Tibial artery (tissue), 4 donors: ENCODE measurements around the gene TSPO.

ENCODE experiments used
- DNase-seq, 2 donors: peaks; one replicate each; pipeline ENCODE4 v3.0.0-alpha.2; 2019
- H3K27ac ChIP-seq, 2 donors: fragments of 200-600 bp; sonication (generic) in 1 of 2; 1 replicate in 1 of 2; 2 replicates in 1 of 2; pipeline ENCODE4 v1.5.1; 2018 to 2019; ENCODE audit warnings: mild to moderate bottlenecking in 1 of 2
- H3K27me3 ChIP-seq, 2 donors: fragments of 200-600 bp; sonication (generic) in 1 of 2; one replicate each; pipeline versions ENCODE4 v1.5.1 to v1.6.0; 2016 to 2019
- H3K36me3 ChIP-seq, 3 donors: fragments of 200-600 bp; sonication (generic) in 2 of 3; one replicate each; pipeline ENCODE4 v1.5.1; 2016 to 2019; ENCODE audit warnings: mild to moderate bottlenecking in 2 of 3
- H3K4me1 ChIP-seq, 4 donors: fragments of 200-600 bp; sonication (generic) in 2 of 4; 1 replicate in 3 of 4; 2 replicates in 1 of 4; pipeline ENCODE4 v1.5.1; 2016 to 2019
- H3K4me3 ChIP-seq, 2 donors: fragments of 200-600 bp; sonication (generic) in 1 of 2; 1 replicate in 1 of 2; 2 replicates in 1 of 2; pipeline ENCODE4 v1.5.1; 2018 to 2019; ENCODE audit warnings: mild to moderate bottlenecking in 2 of 2
- H3K9me3 ChIP-seq, 3 donors: fragments of 200-600 bp; sonication (generic) in 1 of 3; one replicate each; pipeline ENCODE4 v1.5.1; 2016 to 2019
- CTCF ChIP-seq, 2 experiments: fragments of 200-600 bp in 1 of 2; fragments of 450-650 bp in 1 of 2; IDR thresholded peaks; one replicate each; pipeline ENCODE4 v1.5.1; 2017 to 2019; ENCODE audit warnings: antibody characterized with exemption in 2 of 2, mild to moderate bottlenecking in 1 of 2, moderate library complexity in 1 of 2
- intact Hi-C: fragments of 100-400 bp; cut with DNase I; formaldehyde crosslinking; loops from one replicate; pipeline ENCODE4 v1.15.0; 2023; ENCODE audit warnings: low total_unique reads

The TSPO gene

GRCh38 chr22:43210631-43211515, 59.5 kb downstream of the TSPO start:
- no peak for TF ChIP-seq CTCF (IDR thresholded peaks at IDR 0.05)
- intact Hi-C loops = no loop called here
- Histone ChIP-seq H3K4me1 (no peaks in the 10 kb centered on the region), H3K36me3 (no peaks in the 10 kb centered on the region), H3K9me3 (no peaks in the 10 kb centered on the region), H3K4me3 (no peak overlapping the region), H3K27me3 (peaks cover 0 to 33% of the 10 kb centered on the region in 2 donors), H3K27ac (no peak overlapping the region)
- DNase-seq = no peak

GRCh38 chr22:43211941-43212433, 60.6 kb downstream of the TSPO start:
- DNase-seq = no peak
- intact Hi-C loops = no loop called here
- Histone ChIP-seq H3K9me3 (no peaks in the 10 kb centered on the region), H3K27me3 (peaks cover 0 to 30% of the 10 kb centered on the region in 2 donors), H3K4me3 (no peak overlapping the region), H3K27ac (no peak overlapping the region), H3K4me1 (no peaks in the 10 kb centered on the region), H3K36me3 (no peaks in the 10 kb centered on the region)
- TF ChIP-seq CTCF (IDR thresholded peaks at IDR 0.05) = no peak

- Histone ChIP-seq H3K27ac (no peak overlapping the region), H3K9me3 (no peaks in the 10 kb centered on the region), H3K4me3 (no peak overlapping the region), H3K36me3 (no peaks in the 10 kb centered on the region), H3K27me3 (peaks cover 0 to 30% of the 10 kb centered on the region in 2 donors), H3K4me1 (no peaks in the 10 kb centered on the region)
- no peak for DNase-seq
- intact Hi-C loops = no loop called here
- TF ChIP-seq CTCF (IDR thresholded peaks at IDR 0.05) = no peak
Measured at GRCh38 chr22:43212434-43212952, 61.1 kb downstream of the TSPO start.
